Dermis blood vessel endothelial cell (primary cell): ENCODE results near the gene PDGFB. TPM values are rescaled to one million over a fixed set of nuclear protein-coding genes. Genes with fewer than 3 reads are reported as not detected.

Experiments used
- DNase-seq: peaks from one replicate; pipeline ENCODE4 v3.0.0; 2010
- total RNA-seq: library from RNA; depleted of rRNA; stranded (reverse); fragments of >200 nt; gene quantifications from 2 replicates; pipeline ENCODE4 v1.2.3, GENCODE V29; 2014

The PDGFB gene
- total RNA-seq, 1 donor from 2014 or later: 75.7 TPM

GRCh38 chr22:39239561-39240423 lies 5.0 kb downstream of the PDGFB start:
- no peak for DNase-seq

- DNase-seq: no peak
These were observed 5.7 kb downstream of the PDGFB start for GRCh38 chr22:39238966-39239505.

GRCh38 chr22:39238561-39238960 lies 6.2 kb downstream of the PDGFB start:
- DNase-seq: no peak

GRCh38 chr22:39238101-39238466 lies 6.7 kb downstream of the PDGFB start:
- DNase-seq: no peak

- DNase-seq: no peak
These were observed 7.3 kb downstream of the PDGFB start for GRCh38 chr22:39237318-39238100.

- DNase-seq: no peak
These were observed 8.2 kb downstream of the PDGFB start for GRCh38 chr22:39236321-39237317.

GRCh38 chr22:39234867-39235687 lies 9.7 kb downstream of the PDGFB start:
- DNase-seq: peak; percentile 75

GRCh38 chr22:39234472-39234787 lies 10.4 kb downstream of the PDGFB start:
- DNase-seq: peak; percentile 83

- DNase-seq: no peak
These were observed 10.9 kb downstream of the PDGFB start for GRCh38 chr22:39233710-39234471.

- DNase-seq: no peak
These were observed 11.7 kb downstream of the PDGFB start for GRCh38 chr22:39232806-39233709.

GRCh38 chr22:39232246-39232645 lies 12.5 kb downstream of the PDGFB start:
- no peak for DNase-seq

- DNase-seq: no peak
These were observed 13.4 kb downstream of the PDGFB start for GRCh38 chr22:39231197-39231950.

- DNase-seq: peak; percentile 57
These were observed 14.3 kb downstream of the PDGFB start for GRCh38 chr22:39230261-39231196.

GRCh38 chr22:39229688-39230260 lies 15.0 kb downstream of the PDGFB start:
- no peak for DNase-seq

GRCh38 chr22:39229075-39229474 lies 15.7 kb downstream of the PDGFB start:
- DNase-seq: no peak

- no peak for DNase-seq
These were observed 17.1 kb downstream of the PDGFB start for GRCh38 chr22:39227542-39228272.

- no peak for DNase-seq
These were observed 18.4 kb downstream of the PDGFB start for GRCh38 chr22:39226353-39226752.
